Breast epithelium (tissue), 3 donors: ENCODE data around the gene RPL26.

Source experiments
- POLR2A ChIP-seq: fragments of 450-650 bp; IDR thresholded peaks from one replicate; pipeline ENCODE4 v1.6.1; 2016; ENCODE audit warnings: antibody characterized with exemption, mild to moderate bottlenecking, moderate library complexity
- POLR2AphosphoS5 ChIP-seq, 3 donors: sonication (generic); formaldehyde crosslinking; IDR thresholded peaks; one replicate each; pipeline ENCODE4 v1.6.1; 2017; ENCODE audit warnings: antibody characterized with exemption in 3 of 3
- TF ChIP-seq, protein P1 (sequence below), 3 donors: fragments of 450-650 bp; IDR thresholded peaks; one replicate each; pipeline ENCODE4 v1.5.1; 2016 to 2017; ENCODE audit warnings: antibody characterized with exemption in 3 of 3, mild to moderate bottlenecking in 3 of 3, moderate library complexity in 3 of 3

DNA sequence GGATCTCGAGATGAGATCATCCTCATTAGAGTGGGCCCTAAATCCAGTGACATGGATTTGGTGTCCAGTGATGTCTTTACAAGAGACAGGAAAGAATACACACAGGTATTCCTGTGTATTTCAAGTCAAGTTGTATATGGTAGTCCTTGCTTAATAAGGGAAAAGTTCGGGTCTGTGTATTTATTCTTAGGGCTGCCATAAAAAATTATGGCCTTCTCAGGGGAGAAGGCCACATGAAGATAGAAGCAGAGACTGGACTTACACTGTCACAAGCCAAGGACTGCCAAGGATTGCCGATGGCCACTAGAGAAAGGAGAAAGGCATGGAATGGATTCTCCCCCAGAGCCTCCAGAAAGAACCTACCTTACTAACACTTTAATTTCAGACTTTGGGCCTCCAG is 14.8 kb downstream of the RPL26 start:
- TF ChIP-seq POLR2AphosphoS5 (IDR thresholded peaks at IDR 0.05) (no peak), POLR2A (no peak)
- TF ChIP-seq, protein P1, sequence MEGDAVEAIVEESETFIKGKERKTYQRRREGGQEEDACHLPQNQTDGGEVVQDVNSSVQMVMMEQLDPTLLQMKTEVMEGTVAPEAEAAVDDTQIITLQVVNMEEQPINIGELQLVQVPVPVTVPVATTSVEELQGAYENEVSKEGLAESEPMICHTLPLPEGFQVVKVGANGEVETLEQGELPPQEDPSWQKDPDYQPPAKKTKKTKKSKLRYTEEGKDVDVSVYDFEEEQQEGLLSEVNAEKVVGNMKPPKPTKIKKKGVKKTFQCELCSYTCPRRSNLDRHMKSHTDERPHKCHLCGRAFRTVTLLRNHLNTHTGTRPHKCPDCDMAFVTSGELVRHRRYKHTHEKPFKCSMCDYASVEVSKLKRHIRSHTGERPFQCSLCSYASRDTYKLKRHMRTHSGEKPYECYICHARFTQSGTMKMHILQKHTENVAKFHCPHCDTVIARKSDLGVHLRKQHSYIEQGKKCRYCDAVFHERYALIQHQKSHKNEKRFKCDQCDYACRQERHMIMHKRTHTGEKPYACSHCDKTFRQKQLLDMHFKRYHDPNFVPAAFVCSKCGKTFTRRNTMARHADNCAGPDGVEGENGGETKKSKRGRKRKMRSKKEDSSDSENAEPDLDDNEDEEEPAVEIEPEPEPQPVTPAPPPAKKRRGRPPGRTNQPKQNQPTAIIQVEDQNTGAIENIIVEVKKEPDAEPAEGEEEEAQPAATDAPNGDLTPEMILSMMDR (IDR thresholded peaks at IDR 0.05), result no peak
